Non-pigmented ciliary epithelial cell (primary cell): Measurements from ENCODE around the gene TMEM170B.

Source experiments
- DNase-seq: peaks from one replicate; pipeline ENCODE4 v3.0.0-alpha.2; 2010; ENCODE audit warnings: low read depth

Gene TMEM170B, protein sequence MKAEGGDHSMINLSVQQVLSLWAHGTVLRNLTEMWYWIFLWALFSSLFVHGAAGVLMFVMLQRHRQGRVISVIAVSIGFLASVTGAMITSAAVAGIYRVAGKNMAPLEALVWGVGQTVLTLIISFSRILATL

DNA sequence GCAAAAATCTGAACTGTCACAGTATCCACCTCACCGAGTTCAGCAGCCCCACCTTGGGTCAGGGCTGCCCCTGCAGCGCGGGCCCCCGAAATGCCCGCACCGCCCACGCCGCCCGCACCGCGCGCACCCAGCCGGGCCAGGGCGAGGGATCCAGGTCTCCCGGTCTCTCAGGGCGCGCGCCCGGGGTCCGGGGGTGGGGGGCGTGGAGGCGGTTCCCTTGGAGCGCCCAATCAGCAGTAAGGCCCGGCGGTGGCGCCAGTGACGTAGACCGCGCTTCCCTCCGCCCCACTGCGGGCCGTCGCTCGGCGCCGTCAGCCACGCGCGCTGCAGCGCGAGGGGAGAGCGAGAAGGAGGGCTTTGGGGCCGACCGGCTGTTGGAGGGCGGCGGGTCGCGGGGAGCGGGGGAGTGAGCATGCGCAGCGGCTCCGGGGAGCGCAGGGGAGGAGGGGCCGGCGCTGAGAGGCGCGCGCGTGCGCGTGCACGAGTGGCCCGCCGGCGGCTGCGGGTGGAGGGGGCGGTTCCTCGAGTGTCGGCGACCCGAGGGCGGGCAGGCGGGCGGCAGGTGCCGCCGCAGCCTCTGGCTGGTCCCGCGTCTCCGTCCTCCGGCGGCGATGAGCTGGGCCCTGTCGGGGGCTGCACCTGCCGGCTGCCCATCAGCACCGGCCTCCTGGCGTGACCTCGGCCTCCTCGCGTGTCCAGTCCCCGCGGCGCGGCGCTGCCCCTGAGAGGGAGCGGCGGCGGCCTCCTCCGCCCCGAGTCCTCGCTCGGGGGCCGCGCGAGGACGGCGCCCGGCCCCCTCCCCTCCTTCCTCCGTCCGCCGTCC, at the start of gene TMEM170B:
TSS of gene TMEM170B (plus strand) at position 521 of the 823 bp plus-strand sequence. CDS start 529 bp downstream, outside the sequence.
- no peak for DNase-seq

GRCh38 chr6:11490996-11491395, 46.6 kb upstream of the TMEM170B start:
- no peak for DNase-seq

DNA sequence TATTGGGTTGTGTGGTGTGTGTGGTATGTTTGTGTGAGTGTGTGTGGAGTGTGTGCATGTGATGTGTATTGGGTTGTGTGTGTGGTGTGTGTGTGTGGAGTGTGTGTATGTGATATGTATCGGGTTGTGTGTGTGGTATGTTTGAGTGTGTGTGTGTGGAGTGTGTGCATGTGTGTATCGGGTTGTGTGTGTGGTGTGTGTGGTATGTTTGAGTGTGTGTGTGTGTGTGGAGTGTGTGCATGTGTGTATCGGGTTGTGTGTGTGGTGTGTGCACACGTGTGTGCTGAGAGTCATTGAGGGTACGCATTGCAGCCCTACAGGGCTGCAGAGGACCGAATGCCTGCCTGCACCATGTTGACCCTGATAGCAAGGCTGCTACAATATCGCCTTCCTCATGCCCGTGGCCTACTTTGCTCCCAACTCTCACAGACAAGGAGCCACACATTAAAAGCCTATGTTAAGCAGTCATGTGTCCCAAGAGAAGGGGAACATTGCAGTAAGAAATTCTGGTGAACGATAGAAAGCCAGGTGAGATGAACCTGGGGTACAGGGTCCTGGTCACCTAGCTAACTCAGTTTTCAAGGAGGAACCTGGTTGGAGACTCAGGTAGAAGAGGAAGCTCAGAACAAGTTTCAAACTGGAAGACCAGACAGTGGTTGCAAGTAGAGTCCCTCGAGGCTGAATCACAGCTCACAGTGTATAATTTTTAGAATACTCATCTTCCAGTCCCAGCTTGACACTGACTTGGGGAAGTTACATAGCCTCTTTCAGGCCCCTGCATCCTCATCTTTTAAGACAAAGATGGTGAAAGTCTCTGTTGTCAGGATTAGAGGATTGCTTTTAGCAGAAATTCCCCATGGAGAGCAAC, 45.7 kb upstream of the TMEM170B start:
- DNase-seq, result no peak

GRCh38 chr6:11492464-11493290, 44.9 kb upstream of the TMEM170B start:
- no peak for DNase-seq

GRCh38 chr6:11493974-11494373, 43.6 kb upstream of the TMEM170B start:
- no peak for DNase-seq

DNA sequence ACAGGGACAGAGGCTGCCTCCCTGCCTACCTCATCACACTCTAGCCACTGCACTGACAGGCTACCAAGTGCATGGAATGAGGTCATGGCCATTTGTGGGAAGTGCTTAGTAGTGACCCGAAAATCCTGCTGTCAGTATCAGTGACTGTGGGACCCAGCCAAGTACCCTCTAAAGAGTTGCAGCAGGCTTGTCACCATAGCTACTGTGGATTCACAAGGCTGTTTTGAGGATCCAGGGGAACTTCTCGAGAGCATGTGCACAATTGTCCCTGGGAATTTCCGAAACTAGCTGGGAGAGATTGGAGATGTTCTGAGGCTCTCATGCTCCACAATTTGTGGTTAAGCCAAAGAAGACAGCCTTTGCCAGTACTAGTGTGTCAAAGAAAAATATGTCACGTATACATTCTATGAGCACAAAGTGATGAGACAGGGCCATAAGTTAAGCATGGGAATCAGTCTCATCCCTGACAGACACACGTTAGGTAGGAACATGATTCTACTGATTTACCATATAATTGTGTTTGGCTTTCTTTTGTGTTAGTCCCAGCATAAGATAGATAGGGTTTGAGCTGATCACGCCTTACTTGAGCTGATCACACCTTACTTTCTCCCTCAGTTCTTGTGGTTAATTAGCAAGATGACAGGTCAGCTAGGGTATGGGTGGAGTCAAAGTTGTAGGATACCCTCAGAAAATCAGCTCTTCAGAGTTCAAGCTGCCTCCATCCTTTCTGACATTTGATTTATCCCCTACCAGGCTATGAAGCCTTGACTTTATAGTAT, 42.6 kb upstream of the TMEM170B start:
- no peak for DNase-seq

DNA sequence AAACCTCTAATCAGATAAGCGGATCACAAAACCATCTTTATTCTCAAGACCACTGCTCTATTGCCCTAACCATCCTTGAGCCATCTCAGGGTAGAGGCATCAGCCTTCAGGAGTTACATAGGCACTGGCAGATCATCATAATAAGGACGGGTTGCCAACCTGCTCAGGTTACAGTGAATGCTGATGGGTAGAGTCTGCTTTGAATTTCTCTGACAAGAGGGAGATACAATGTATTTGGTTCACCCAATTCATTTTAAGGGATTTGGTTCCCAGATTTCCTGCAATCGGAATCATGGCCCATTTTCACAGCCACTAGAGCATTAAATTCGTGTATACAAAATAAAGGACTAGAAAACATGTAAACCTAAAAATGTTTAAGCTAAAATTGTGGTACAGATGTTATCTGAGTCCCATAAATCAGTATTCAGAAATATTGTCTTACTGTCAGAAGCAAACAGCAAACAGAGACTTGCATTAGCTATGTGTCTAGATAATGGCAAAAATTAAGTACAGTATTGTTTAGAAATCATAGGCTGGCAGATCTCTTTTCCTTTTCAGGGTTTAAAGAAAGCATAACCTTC, 41.9 kb upstream of the TMEM170B start:
- no peak for DNase-seq

GRCh38 chr6:11496152-11497060, 41.1 kb upstream of the TMEM170B start:
- DNase-seq, result peak; percentile 74

GRCh38 chr6:11497107-11497506, 40.4 kb upstream of the TMEM170B start:
- DNase-seq, result no peak

GRCh38 chr6:11497881-11498280, 39.7 kb upstream of the TMEM170B start:
- DNase-seq, result no peak

DNA sequence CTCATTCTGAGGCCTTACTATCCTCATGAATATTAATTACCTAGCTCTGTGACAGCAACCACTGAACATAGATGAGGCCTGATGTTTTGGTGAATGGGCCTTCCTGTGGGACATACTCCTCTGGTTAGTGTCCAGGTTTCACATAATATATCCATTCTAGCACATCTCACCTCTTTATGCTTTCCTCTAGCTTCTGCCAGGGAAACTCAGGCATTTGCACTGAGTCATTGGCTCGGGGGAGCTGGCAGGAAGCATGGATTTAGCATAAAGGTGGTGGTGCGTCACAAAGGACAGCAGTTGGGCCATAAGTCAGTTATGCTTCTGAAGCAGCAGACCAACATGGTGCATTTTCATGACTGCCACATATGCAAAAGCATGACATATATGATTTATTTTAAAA, 37.5 kb upstream of the TMEM170B start:
- DNase-seq, result peak; percentile 63

GRCh38 chr6:11509471-11509870, 28.1 kb upstream of the TMEM170B start:
- no peak for DNase-seq

- DNase-seq, result no peak
Observed at GRCh38 chr6:11514672-11515071, 22.9 kb upstream of the TMEM170B start.

- no peak for DNase-seq
Observed at GRCh38 chr6:11515763-11516162, 21.8 kb upstream of the TMEM170B start.

GRCh38 chr6:11522812-11523605, 14.5 kb upstream of the TMEM170B start:
- DNase-seq, result no peak

DNA sequence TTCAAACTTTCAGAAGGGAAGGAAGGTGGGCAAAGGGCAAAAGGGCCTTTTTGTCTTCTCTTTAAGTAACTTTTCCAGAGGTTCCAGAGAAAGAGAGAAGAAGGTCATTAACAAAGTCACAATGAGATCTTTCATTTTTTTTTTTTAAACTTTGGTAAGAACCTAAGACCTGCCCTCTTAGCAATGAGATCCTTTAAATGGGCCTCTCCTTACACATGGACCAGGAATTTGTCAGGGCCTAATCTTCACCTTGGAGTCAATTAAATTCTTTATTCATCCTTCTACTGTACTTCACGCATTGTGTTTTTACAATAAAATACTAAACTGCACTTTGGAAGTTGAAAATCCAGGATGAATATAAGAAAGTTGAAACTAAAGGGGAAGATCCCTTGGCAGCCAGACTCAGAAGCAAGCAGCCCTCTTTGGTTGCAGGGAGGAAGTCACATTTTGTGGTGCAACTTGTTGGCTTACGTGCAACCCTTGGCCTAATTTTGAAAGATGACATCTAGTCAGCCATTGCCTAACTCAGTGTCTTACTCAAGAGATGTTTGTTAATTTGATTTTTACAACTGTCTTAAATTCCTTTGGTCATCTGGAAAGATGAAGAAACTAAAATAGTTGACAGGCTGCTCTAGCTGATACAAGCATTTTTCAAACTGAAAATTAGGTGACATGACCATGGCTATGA, 11.9 kb upstream of the TMEM170B start:
- no peak for DNase-seq

- no peak for DNase-seq
Observed at GRCh38 chr6:11526156-11526505, 11.4 kb upstream of the TMEM170B start.

GRCh38 chr6:11527274-11527870, 10.2 kb upstream of the TMEM170B start:
- DNase-seq, result no peak
